ENCODE measurements around the gene OGDH. TPM values are rescaled to one million over a fixed set of nuclear protein-coding genes. Genes with fewer than 3 reads are reported as not detected.

OGDH gene
- total RNA-seq, 3 donors from 2014 or later (not counting 1 experiment from before 2014, with no cell fraction given) = 69.2 to 86.7 (median 81.4) TPM

- Mint-ChIP-seq H3K4me1 (peaks cover 8 to 18% of the 10 kb centered on the region in 2 donors), H3K4me3 (no peak overlapping the region), H3K36me3 (no peaks in the 10 kb centered on the region), H3K27ac (no peak overlapping the region), H3K9me3 (no peaks in the 10 kb centered on the region), H3K27me3 (ENCODE audit: low read depth in 2 of 2) (peaks cover 0 to 3% of the 10 kb centered on the region in 2 donors)
- Histone ChIP-seq H3K9me3 (ENCODE audit: control insufficient read depth, insufficient read depth, low read length) (no peaks in the 10 kb centered on the region), H3K36me3 (ENCODE audit: control insufficient read depth, insufficient read depth, low read length) (no peaks in the 10 kb centered on the region), H3K4me3 (ENCODE audit: low read length) (no peak overlapping the region), H3K4me1 (ENCODE audit: control insufficient read depth, insufficient read depth, low read length) (no peaks in the 10 kb centered on the region), H3K27ac (ENCODE audit: low read length) (no peak overlapping the region), H3K27me3 (ENCODE audit: control insufficient read depth, insufficient read depth, low read length) (no peaks in the 10 kb centered on the region)
- no peak for TF ChIP-seq CTCF (IDR thresholded peaks at IDR 0.05)
- intact Hi-C loops (cut with micrococcal nuclease) = no loop called here
- WGBS (ENCODE audit: insufficient coverage) = 95% methylated on average over 5 of the region's 5 CpGs
- DNase-seq (no peak), ATAC-seq (no peak)
These were observed 127.5 kb downstream of the OGDH start for GRCh38 chr7:44733708-44734481.

- Histone ChIP-seq H3K27ac (ENCODE audit: low read length) (no peak overlapping the region), H3K4me1 (ENCODE audit: control insufficient read depth, insufficient read depth, low read length) (no peaks in the 10 kb centered on the region), H3K4me3 (ENCODE audit: low read length) (no peak overlapping the region), H3K27me3 (ENCODE audit: control insufficient read depth, insufficient read depth, low read length) (no peaks in the 10 kb centered on the region), H3K9me3 (ENCODE audit: control insufficient read depth, insufficient read depth, low read length) (no peaks in the 10 kb centered on the region), H3K36me3 (ENCODE audit: control insufficient read depth, insufficient read depth, low read length) (no peaks in the 10 kb centered on the region)
- peak in 1 of 2 donors; percentile 73 for DNase-seq
- peak; percentile 54 to 88 (median 71) for ATAC-seq
- Mint-ChIP-seq H3K36me3 (no peaks in the 10 kb centered on the region), H3K4me1 (peaks cover 8 to 13% of the 10 kb centered on the region in 2 donors), H3K27ac (peak overlapping the region; percentile 45 to 58), H3K4me3 (no peak overlapping the region), H3K27me3 (ENCODE audit: low read depth in 2 of 2) (no peaks in the 10 kb centered on the region), H3K9me3 (no peaks in the 10 kb centered on the region)
- intact Hi-C loops (cut with micrococcal nuclease) = no loop called here
- 61% methylated on average over 3 of the region's 5 CpGs for WGBS (ENCODE audit: insufficient coverage)
- TF ChIP-seq CTCF (IDR thresholded peaks at IDR 0.05) = no peak
These were observed 129.2 kb downstream of the OGDH start for GRCh38 chr7:44735403-44736165.

GRCh38 chr7:44736896-44737295 lies 130.5 kb downstream of the OGDH start:
- WGBS (ENCODE audit: insufficient coverage) = 78% methylated on average over 3 of the region's 3 CpGs
- Histone ChIP-seq H3K27ac (ENCODE audit: low read length) (no peak overlapping the region), H3K36me3 (ENCODE audit: control insufficient read depth, insufficient read depth, low read length) (no peaks in the 10 kb centered on the region), H3K4me3 (ENCODE audit: low read length) (no peak overlapping the region), H3K27me3 (ENCODE audit: control insufficient read depth, insufficient read depth, low read length) (no peaks in the 10 kb centered on the region), H3K9me3 (ENCODE audit: control insufficient read depth, insufficient read depth, low read length) (no peaks in the 10 kb centered on the region), H3K4me1 (ENCODE audit: control insufficient read depth, insufficient read depth, low read length) (no peaks in the 10 kb centered on the region)
- Mint-ChIP-seq H3K4me3 (no peak overlapping the region), H3K27ac (peak overlapping the region in 1 of 2 donors; percentile 49), H3K4me1 (peaks cover 8 to 13% of the 10 kb centered on the region in 2 donors), H3K36me3 (no peaks in the 10 kb centered on the region), H3K27me3 (ENCODE audit: low read depth in 2 of 2) (no peaks in the 10 kb centered on the region), H3K9me3 (no peaks in the 10 kb centered on the region)
- intact Hi-C loops (cut with micrococcal nuclease) = no loop called here
- no peak for ATAC-seq
- TF ChIP-seq CTCF (IDR thresholded peaks at IDR 0.05) = no peak
- DNase-seq = no peak

Data from natural killer cell (primary cell).